KMS-11 (cell line): ENCODE data around the gene ZNF710.

Source experiments
- H2AFZ ChIP-seq: fragments of 200-600 bp; sonication (generic); 2 replicates; pipeline ENCODE4 v1.6.1; 2016; ENCODE audit warnings: antibody characterized with exemption, mixed run types, low read depth
- H3K27ac ChIP-seq: fragments of 200-600 bp; sonication (generic); 2 replicates; pipeline ENCODE4 v1.6.1; 2016; ENCODE audit warnings: mild to moderate bottlenecking, mixed run types
- H3K27me3 ChIP-seq: fragments of 200-600 bp; sonication (generic); 2 replicates; pipeline ENCODE4 v1.6.1; 2017; ENCODE audit warnings: mild to moderate bottlenecking, low read depth, mixed run types, moderate library complexity; ENCODE audit not compliant: insufficient read depth
- H3K36me3 ChIP-seq: fragments of 200-600 bp; sonication (generic); 2 replicates; pipeline ENCODE4 v1.6.1; 2017; ENCODE audit warnings: mild to moderate bottlenecking, mixed run types; ENCODE audit not compliant: insufficient read depth
- H3K4me1 ChIP-seq: fragments of 200-600 bp; sonication (generic); 2 replicates; pipeline ENCODE4 v1.6.1; 2016; ENCODE audit warnings: mild to moderate bottlenecking, low read depth, mixed run types; ENCODE audit not compliant: poor library complexity, severe bottlenecking
- H3K4me2 ChIP-seq: fragments of 200-600 bp; sonication (generic); 2 replicates; pipeline ENCODE4 v1.7.0; 2016; ENCODE audit warnings: mild to moderate bottlenecking, mixed run types
- H3K4me3 ChIP-seq: fragments of 200-600 bp; sonication (generic); IDR thresholded peaks from 2 replicates; pipeline ENCODE4 v1.6.1; 2017; ENCODE audit warnings: low read depth, low read length, mixed read lengths; ENCODE audit not compliant: insufficient read depth
- H3K79me2 ChIP-seq: fragments of 200-600 bp; sonication (generic); 2 replicates; pipeline ENCODE4 v1.6.1; 2016; ENCODE audit warnings: low read depth, mixed run types; ENCODE audit not compliant: insufficient read depth
- H3K9ac ChIP-seq: fragments of 200-600 bp; sonication (generic); 2 replicates; pipeline ENCODE4 v1.6.1; 2016; ENCODE audit warnings: mild to moderate bottlenecking, mixed run types
- H4K20me1 ChIP-seq: fragments of 200-600 bp; sonication (generic); 2 replicates; pipeline ENCODE4 v1.6.1; 2016; ENCODE audit warnings: mild to moderate bottlenecking, mixed run types; ENCODE audit not compliant: insufficient read depth
- TF ChIP-seq, protein P1 (sequence below): fragments of 200-600 bp; sonication (generic); conservative IDR thresholded peaks from 2 replicates; pipeline ENCODE4 v1.6.1; 2017; ENCODE audit warnings: low read depth, mild to moderate bottlenecking, antibody characterized with exemption, low read length, moderate library complexity, mixed read lengths

The ZNF710 gene

GRCh38 chr15:90009301-90010022, 8.3 kb downstream of the ZNF710 start:
- H3K4me3 ChIP-seq: no peak overlapping the region
- H3K27ac ChIP-seq: no peak overlapping the region
- H3K4me2 ChIP-seq: no peak overlapping the region
- TF ChIP-seq, protein P1, sequence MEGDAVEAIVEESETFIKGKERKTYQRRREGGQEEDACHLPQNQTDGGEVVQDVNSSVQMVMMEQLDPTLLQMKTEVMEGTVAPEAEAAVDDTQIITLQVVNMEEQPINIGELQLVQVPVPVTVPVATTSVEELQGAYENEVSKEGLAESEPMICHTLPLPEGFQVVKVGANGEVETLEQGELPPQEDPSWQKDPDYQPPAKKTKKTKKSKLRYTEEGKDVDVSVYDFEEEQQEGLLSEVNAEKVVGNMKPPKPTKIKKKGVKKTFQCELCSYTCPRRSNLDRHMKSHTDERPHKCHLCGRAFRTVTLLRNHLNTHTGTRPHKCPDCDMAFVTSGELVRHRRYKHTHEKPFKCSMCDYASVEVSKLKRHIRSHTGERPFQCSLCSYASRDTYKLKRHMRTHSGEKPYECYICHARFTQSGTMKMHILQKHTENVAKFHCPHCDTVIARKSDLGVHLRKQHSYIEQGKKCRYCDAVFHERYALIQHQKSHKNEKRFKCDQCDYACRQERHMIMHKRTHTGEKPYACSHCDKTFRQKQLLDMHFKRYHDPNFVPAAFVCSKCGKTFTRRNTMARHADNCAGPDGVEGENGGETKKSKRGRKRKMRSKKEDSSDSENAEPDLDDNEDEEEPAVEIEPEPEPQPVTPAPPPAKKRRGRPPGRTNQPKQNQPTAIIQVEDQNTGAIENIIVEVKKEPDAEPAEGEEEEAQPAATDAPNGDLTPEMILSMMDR: no peak
- H3K4me1 ChIP-seq: peaks cover 53% of the 10 kb centered on the region
- H3K27me3 ChIP-seq: no peaks in the 10 kb centered on the region
- H4K20me1 ChIP-seq: no peaks in the 10 kb centered on the region
- H3K9ac ChIP-seq: no peak overlapping the region
- H3K36me3 ChIP-seq: no peaks in the 10 kb centered on the region
- peaks cover 72% of the 10 kb centered on the region; the same call in 1 of the 2 replicates for H3K79me2 ChIP-seq
- no peak overlapping the region for H2AFZ ChIP-seq

- Histone ChIP-seq H3K27ac (no peak overlapping the region), H4K20me1 (no peaks in the 10 kb centered on the region), H2AFZ (no peak overlapping the region), H3K4me2 (no peak overlapping the region), H3K4me1 (peaks cover 37% of the 10 kb centered on the region), H3K9ac (no peak overlapping the region), H3K79me2 (peaks cover 75% of the 10 kb centered on the region; the same call in 1 of the 2 replicates), H3K27me3 (no peaks in the 10 kb centered on the region), H3K4me3 (no peak overlapping the region), H3K36me3 (no peaks in the 10 kb centered on the region)
- TF ChIP-seq, protein P1: no peak
Observed at GRCh38 chr15:90011705-90012104, 10.6 kb downstream of the ZNF710 start.

- TF ChIP-seq, protein P1: no peak
Observed at GRCh38 chr15:90013503-90013937, 12.4 kb downstream of the ZNF710 start.

DNA sequence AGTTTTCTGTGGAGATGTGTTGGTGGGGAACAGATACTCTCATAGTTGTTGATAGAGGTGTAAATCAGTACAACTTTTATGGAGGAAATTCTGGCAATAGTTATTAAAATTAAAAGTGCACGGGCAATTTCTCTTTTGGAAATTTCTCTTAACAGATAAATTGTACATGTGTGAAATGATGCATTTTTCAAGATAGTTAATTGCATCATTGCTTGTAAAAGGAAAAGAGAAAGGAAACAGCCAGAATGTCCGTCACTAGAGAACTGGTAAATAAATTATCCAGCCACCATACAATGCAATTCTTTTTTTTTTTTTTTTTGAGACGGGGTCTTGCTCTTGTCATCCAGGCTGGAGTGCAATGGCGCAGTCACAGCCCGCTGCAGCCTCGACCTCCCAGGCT, 14.2 kb downstream of the ZNF710 start:
- Histone ChIP-seq H3K27ac (no peak overlapping the region), H2AFZ (no peak overlapping the region), H3K4me1 (peaks cover 49% of the 10 kb centered on the region), H4K20me1 (no peaks in the 10 kb centered on the region), H3K79me2 (peaks cover 87% of the 10 kb centered on the region), H3K9ac (no peak overlapping the region), H3K36me3 (no peaks in the 10 kb centered on the region), H3K4me2 (no peak overlapping the region), H3K27me3 (no peaks in the 10 kb centered on the region), H3K4me3 (no peak overlapping the region)
- TF ChIP-seq, protein P1: no peak

More at GRCh38 chr15:90013503-90013937, 12.4 kb downstream of the ZNF710 start:
- H3K27ac ChIP-seq: no peak overlapping the region
- H3K79me2 ChIP-seq: peaks cover 79% of the 10 kb centered on the region
- no peak overlapping the region for H2AFZ ChIP-seq
- no peaks in the 10 kb centered on the region for H3K27me3 ChIP-seq
- peaks cover 36% of the 10 kb centered on the region for H3K4me1 ChIP-seq
- no peak overlapping the region for H3K4me3 ChIP-seq
- H3K9ac ChIP-seq: no peak overlapping the region
- H3K4me2 ChIP-seq: no peak overlapping the region
- no peaks in the 10 kb centered on the region for H4K20me1 ChIP-seq
- no peaks in the 10 kb centered on the region for H3K36me3 ChIP-seq
